Activated CD4-positive, alpha-beta T cell treated with anti-CD3 and anti-CD28 coated beads, Interleukin-2, amount 50 U/mL, for 24 hours (primary cell): ENCODE measurements around the gene TSHR.

Experiments used
- DNase-seq, 2 donors: peaks; one replicate each; pipeline ENCODE4 v3.0.0-alpha.2; 2020; ENCODE audit warnings: low read depth in 1 of 2, low spot score in 1 of 2

The TSHR gene

GRCh38 chr14:81127785-81128184 is 172.4 kb downstream of the TSHR start:
- no peak for DNase-seq

GRCh38 chr14:81129242-81129641 is 173.8 kb downstream of the TSHR start:
- no peak for DNase-seq

GRCh38 chr14:81132468-81132867 is 177.0 kb downstream of the TSHR start:
- no peak for DNase-seq

GRCh38 chr14:81133400-81133799 is 178.0 kb downstream of the TSHR start:
- no peak for DNase-seq

- DNase-seq = no peak
Observed at GRCh38 chr14:81137316-81137715, 181.9 kb downstream of the TSHR start.

- no peak for DNase-seq
Observed at GRCh38 chr14:81138429-81138828, 183.0 kb downstream of the TSHR start.

GRCh38 chr14:81141426-81141825 is 186.0 kb downstream of the TSHR start:
- DNase-seq = no peak

- no peak for DNase-seq
Observed at GRCh38 chr14:81143793-81144192, 188.4 kb downstream of the TSHR start.

GRCh38 chr14:81144824-81145603 is 189.6 kb downstream of the TSHR start:
- DNase-seq = no peak

GRCh38 chr14:81147140-81147897 is 191.9 kb downstream of the TSHR start:
- DNase-seq = no peak

- no peak for DNase-seq
Observed at GRCh38 chr14:81148635-81149034, 193.2 kb downstream of the TSHR start.

- no peak for DNase-seq
Observed at GRCh38 chr14:81153187-81153586, 197.8 kb downstream of the TSHR start.

- no peak for DNase-seq
Observed at GRCh38 chr14:81157431-81157830, 202.0 kb downstream of the TSHR start.

- no peak for DNase-seq
Observed at GRCh38 chr14:81161088-81161487, 205.7 kb downstream of the TSHR start.

GRCh38 chr14:81161749-81162148 is 206.3 kb downstream of the TSHR start:
- DNase-seq = no peak

- no peak for DNase-seq
Observed at GRCh38 chr14:81162941-81163340, 207.5 kb downstream of the TSHR start.

- DNase-seq = peak in 1 of 2 donors; percentile 46
Observed at GRCh38 chr14:81164167-81164774, 208.8 kb downstream of the TSHR start.

GRCh38 chr14:81165188-81165587 is 209.8 kb downstream of the TSHR start:
- no peak for DNase-seq

GRCh38 chr14:81166121-81166520 is 210.7 kb downstream of the TSHR start:
- DNase-seq = no peak

GRCh38 chr14:81169267-81169666 is 213.8 kb downstream of the TSHR start:
- DNase-seq = no peak

GRCh38 chr14:81169711-81170103 is 214.3 kb downstream of the TSHR start:
- DNase-seq = no peak
